Measurements from ENCODE around the gene PIP5K1B. TPM values are rescaled to one million over a fixed set of nuclear protein-coding genes. Genes with fewer than 3 reads are reported as not detected.
"Not testable (repeated sequence)": the region's sequence is repeated elsewhere in the genome, so short reads cannot be mapped to it uniquely, and the experiment has no call there.

The PIP5K1B gene, protein sequence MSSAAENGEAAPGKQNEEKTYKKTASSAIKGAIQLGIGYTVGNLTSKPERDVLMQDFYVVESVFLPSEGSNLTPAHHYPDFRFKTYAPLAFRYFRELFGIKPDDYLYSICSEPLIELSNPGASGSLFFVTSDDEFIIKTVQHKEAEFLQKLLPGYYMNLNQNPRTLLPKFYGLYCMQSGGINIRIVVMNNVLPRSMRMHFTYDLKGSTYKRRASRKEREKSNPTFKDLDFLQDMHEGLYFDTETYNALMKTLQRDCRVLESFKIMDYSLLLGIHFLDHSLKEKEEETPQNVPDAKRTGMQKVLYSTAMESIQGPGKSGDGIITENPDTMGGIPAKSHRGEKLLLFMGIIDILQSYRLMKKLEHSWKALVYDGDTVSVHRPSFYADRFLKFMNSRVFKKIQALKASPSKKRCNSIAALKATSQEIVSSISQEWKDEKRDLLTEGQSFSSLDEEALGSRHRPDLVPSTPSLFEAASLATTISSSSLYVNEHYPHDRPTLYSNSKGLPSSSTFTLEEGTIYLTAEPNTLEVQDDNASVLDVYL
- total RNA-seq: 5.0 TPM

DNA sequence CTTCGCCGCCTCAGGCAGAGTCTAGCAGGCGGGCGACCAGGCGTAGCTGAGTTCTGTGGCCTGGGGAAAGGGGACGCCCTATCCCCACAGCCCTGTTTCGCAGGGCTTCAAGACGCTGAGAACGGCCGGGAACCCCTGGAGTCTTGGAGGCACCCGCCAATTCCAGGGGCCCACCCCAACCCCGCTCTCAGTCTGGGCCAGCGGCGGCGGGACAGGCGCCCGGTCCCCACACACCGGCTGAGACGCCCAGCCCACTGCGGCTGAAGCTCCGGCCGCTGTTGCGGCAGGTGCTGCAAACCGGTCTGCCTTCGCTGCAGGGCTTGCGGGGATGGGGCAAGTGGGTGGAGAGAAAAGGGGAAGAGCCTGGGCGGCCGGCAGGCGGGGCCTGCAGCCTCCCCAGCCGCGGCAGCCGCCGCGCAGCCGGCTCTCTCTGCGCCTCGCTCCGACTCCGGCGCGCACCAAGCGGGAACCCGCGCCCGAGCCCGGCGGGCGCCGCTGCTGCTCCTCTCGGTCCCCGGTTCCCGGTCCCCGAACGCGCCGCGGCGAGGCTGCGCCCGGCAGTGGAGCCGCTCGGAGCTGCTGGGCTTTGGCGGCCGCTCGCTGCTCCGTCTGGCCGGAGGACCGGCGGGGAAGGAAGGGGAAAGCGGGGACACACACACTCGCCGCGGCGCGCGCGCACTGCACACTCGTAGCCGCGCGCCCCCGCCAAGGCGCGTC lies at the start of gene PIP5K1B:
TSS of gene PIP5K1B (plus strand) at position 427 of the 717 bp plus-strand sequence. CDS start 117,375 bp downstream, outside the sequence.
- DNase-seq: peak; percentile 21

DNA sequence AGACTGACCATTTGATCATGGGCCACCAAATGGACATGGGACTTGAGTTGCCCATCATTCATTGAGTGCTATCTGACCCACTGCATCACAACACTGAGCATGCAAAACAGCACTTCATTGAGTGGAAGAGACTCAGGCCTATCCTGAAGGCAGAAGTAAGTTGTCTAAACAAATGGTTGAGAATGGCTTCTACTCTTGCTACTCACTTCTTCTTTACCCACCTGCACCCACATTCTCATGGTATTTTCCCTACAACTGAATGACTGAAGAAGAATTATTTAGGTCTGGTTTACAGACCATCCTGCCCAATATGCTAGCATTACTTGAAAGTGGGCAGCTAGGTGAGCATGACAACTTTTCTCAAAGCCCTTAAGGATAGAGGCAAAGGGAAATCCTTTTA lies 41.0 kb upstream of the PIP5K1B start:
- no peak for DNase-seq

DNA sequence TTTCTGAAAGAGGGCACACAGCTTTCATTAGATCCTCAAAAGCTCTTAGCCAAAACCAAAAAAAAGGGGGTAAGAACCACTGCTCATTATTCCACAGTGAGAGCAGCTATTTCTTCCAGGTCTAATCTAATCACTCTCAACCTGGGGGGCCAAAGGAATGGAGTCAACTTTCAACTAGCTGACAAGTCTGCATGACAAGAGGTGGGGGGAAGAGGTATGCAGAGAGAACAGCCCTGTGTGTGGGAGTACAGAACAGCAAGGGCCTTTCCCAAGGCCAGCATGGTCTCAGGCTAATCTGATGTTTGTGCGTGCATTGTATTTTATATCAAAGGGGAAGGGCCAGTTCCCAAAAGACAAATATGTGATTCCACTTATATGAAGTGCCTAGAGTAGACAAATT lies 36.9 kb upstream of the PIP5K1B start:
- no peak for DNase-seq

DNA sequence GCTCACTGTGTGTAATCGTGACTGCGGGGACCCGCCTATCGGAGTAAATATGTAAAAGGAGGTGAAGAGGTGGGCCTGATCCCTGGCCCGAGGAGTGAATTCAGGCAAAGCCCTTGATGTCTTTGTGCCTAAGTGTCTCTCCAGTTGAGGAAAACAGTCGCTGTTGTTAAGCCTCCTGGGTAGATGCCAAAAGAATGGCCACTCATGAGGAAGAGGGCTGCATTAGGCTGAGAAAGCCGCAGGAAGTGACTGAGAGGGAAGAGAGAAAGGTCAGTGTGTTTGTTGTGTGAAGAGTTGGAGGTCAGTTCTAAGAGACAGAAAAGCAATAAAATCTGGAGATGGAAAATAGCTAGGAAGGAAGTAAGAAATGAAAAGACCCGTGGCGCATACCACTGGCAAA lies 35.8 kb upstream of the PIP5K1B start:
- no peak for DNase-seq

DNA sequence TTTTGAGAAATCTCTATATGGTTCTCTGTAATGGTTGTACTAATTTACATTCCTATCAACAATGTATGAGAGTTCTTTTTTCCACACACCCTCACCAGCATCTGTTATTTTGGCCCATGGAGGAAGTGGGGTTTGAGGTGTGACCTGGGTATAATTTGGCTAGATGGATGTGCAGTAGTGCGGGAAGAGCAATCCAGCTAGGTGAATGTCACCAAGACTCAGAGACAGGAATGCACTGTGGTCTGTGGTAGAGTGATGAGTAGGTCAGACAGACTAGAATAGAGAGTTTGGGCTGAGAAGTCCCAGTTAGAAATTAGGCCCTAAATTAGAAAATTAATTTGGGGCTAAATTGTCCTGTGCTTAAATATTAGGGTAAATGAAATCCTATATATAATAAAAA lies 32.8 kb upstream of the PIP5K1B start:
- no peak for DNase-seq

DNA sequence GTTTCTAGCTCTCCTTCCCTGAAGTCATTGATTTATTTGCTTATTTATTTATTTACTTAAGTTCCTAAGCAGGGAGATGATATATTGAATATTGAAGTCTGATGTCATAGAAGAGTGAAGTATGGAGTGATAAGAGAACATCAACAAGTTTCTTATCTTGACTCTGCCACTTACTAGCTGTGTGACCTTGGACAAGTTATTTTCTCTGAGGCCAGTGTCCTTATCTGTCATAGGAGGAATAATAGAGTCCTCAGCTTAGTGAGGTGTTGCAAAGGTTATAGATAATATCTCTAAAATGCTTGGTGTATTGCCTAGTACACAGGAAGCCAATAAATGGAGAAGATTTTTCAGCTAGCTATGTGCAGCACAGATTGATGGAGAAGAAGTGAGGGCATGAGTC lies 32.4 kb upstream of the PIP5K1B start:
- no peak for DNase-seq

DNA sequence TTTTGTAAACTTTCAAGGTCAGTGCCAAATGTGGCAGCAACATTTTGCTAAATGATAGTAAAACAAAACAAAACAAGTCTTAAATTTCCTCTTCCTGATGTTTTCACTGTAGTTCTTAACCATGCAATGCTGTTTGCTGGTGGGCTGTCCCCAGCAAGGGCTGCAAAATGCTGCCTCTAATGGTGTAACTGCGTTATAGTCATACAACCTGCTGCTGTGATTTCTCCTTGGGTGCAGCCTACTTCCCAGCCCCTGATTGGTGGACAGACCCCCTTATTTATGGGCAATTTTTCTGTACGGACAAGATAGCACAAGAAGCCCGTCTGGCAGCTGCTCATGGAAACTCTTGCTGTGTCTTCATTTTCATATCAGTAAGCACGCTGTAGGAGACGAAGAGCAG lies 26.6 kb upstream of the PIP5K1B start:
- no peak for DNase-seq

DNA sequence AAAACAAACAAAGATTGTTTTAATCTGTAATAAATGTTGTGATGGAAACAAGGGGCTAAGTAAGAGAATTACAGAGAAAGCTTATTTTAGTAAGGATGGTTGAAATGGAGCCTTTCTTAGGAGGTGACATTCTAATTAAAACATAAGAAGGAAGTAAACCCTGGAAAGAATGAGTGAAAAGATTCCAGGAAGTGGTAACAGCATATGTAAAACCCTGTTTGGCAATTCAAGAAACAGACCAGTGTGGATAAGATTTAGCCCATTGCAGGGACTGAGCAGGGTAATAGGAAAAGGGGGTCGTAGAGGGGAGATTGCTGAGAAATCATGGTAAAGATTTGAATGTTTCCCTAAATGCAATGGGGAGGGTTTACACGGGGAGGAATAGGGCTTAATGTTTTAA lies 21.6 kb upstream of the PIP5K1B start:
- DNase-seq: no peak

DNA sequence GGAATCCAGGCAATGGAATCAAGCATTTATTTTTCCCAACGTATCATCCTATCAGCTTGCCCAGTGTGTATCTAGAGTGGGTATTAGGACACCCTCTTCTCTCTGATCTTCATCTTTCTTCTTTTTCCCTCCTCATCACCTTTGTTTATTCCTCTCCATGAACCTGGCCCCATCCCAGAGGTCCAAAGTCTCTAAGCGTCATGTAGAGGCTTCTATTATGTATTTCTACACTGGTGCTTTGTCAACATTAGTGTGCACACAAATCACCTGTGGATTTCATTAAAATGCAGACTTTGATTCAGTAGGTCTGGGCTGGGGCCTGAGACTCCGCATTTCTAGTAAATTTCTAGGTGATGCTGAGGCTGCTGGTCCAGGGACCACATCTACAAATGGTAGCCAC lies 19.8 kb upstream of the PIP5K1B start:
- DNase-seq: no peak

DNA sequence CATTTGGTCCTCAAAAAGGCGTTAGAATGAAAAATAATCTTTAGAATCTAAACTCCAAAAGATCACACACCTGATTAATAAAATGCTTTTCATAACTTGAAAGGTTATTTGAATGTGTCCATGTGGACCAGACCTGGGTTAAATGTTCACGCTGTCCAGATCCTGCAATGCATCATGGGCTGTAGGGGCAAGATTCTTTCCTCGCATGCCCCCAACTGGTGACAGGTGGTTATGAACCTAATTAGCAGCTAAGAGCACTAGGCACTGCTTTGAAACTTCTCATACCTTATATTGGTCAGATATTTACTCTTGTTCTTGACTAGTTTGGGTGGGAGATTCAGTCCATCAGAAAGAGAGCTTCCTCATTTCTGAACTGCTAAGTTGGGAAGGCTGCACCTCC lies 19.3 kb upstream of the PIP5K1B start:
- DNase-seq: no peak

DNA sequence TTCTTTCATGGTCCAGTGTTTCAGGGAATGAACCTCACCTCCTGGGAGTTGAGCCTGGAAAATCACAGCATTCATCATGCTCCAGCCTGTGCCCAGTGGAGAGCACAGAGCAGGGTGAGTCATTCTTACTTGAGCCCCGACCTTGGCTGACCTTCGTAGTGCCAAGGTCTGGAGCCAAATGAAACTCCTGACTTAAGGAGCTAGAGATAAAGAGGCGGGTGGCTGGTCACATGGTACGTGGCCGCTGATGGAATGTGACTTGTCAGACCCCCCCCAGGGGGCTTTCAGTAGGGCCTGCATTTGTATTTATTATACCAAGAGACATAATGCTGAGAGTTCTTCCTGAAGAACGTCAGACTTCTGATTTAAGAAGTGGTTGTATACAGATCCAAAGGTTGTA lies 15.0 kb upstream of the PIP5K1B start:
- DNase-seq: no peak

DNA sequence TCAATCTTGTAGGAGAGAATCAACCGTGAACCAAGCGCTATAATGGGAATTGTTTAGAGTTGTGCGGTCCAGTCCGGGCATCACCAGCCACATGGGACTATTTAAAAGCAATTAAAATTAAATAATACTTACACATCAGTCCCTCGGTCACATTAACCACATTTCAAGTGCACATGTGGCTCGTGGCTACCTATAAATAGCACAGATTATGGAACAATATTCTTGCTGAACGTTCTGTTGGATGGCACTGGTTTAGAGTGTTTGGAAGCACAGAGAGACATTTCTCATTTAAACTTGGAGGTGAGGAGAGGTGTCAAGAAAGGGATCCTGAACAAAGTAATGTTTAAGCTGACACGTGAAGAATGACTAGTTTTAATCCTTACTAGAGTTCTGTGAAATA lies 12.5 kb upstream of the PIP5K1B start:
- no peak for DNase-seq

DNA sequence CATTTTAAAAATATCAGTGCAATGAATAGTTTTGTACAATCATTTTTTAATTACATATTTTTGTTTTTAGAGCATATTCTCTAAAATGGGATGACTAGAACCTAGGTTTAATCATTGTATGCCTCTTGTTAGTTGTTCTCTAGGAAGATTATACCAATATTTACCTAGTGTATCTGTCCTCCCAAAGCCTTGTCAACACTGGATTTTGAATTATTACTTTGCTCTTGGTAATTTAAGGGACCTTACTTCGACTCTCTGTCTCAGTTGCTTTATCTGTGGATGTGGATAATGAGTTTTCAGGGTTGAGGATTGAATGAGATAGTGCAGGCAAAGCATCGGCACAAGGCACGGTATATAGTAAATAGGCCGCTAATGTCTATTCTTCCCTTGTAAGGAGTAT lies 10.9 kb upstream of the PIP5K1B start:
- DNase-seq: no peak

DNA sequence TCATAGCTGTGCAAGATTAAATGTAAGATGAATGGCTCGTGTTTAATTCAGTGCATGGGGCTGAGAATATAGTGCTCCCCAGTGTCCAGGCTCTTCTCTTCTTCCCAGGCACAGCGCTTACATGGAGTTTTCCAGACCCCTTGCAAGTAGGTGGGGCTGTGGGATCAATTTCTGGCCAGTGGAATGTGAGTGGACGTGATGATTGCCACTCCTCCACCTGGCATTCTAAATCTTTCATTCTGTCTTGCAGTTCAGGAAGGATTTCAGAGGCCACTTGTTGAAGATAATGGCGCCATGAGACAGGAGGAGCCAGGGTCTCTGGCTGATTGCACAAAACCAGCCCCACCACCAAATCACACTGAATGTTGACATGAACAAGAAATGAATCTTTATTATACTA lies 7.2 kb upstream of the PIP5K1B start:
- DNase-seq: no peak

DNA sequence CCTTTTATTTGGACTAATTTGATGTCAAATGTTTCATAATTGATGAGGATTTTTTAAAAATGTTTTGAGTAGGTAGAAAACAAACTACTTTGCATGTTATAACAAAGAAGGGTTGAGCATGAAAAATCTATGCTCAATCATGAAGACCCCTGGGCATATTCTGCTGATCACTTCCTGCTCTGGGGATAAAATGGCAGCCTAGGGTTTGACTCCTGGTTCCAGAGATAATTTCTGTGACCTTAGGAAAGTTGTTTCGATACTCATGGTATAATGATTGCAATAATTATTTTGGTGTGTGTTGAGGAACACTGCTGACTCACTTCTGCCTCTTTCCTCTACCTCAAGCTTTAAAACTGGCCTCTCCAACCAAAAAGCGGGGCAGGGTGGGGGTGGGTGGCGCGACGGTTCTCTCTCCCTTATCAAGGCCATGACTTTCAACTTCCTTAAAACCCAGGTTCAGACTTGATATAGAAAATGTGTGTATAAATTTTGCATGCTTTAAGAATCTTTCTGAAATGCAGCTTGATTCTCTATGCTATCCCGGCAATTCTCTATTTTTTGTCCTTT lies 6.0 kb upstream of the PIP5K1B start:
- no peak for DNase-seq

DNA sequence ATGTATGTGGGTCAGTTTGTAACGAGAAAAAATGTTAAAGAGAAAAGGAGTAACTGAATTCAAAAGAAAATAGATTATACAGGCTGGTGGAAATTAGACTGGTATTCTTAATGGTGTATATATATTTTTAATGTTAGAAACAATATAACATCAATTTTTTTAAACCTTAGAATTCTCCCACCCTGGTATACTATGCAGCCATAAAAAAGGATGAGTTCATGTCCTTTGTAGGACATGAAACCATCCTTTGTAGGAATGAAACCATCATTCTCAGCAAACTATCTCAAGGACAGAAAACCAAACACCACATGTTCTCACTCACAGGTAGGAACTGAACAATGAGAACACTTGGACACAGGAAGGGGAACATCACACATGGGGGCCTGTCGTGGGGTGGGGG lies 5.4 kb upstream of the PIP5K1B start:
- not testable (repeated sequence) for DNase-seq

DNA sequence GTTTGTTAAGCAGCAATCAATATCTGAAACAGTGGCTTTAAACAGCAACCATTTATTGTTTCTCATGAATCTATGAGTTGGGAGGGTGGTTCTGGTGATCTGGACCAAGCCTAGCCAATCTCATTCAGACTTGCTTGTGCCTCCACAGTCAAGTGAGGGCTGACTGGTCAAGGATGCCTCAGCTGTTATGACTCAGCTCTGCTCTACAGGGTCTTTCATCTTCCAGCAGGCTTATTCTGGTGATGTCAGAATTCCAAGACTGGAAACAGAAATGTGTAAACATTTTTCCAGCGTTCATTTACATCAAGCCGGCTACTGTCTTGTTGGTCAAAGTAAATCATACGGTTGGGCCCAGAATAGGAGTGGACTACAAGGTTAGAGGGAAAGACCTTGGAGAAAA lies 2.5 kb upstream of the PIP5K1B start:
- no peak for DNase-seq

DNA sequence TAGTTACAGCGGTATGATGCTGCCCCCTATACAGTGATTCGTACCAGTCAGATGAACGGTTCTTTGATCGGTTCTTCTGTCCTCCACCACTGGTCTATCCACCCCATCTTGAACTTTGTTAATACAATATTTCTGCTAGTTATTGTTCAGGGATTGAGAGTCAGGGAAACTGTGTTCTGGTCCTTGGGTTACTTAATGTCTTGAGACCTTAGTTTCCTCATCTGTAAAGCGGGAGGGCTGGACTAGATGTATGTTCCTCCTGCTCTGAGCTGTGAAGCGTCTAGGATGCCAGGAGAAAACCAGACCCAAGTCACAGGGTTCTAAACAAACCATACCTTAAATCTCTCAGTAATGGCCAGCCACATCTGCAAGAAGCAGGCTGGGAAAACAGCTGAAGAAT lies 1.4 kb upstream of the PIP5K1B start:
- DNase-seq: no peak

DNA sequence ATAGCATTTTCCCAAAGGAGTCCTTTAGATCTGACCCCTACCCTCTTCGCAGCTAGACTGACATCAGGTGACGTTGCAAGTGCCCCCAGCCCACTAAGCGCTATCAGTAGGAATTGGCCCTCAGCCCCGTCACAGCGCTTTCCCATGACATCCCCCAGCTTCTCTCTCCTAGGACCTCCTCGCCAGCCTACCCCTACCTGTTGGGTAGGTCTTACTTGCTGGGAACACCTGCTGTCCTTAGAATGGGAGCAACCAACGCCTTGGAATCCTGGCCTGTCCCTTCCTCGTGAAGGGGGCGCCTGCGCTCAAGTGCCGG lies 584 bp upstream of the PIP5K1B start:
- DNase-seq: no peak

DNA sequence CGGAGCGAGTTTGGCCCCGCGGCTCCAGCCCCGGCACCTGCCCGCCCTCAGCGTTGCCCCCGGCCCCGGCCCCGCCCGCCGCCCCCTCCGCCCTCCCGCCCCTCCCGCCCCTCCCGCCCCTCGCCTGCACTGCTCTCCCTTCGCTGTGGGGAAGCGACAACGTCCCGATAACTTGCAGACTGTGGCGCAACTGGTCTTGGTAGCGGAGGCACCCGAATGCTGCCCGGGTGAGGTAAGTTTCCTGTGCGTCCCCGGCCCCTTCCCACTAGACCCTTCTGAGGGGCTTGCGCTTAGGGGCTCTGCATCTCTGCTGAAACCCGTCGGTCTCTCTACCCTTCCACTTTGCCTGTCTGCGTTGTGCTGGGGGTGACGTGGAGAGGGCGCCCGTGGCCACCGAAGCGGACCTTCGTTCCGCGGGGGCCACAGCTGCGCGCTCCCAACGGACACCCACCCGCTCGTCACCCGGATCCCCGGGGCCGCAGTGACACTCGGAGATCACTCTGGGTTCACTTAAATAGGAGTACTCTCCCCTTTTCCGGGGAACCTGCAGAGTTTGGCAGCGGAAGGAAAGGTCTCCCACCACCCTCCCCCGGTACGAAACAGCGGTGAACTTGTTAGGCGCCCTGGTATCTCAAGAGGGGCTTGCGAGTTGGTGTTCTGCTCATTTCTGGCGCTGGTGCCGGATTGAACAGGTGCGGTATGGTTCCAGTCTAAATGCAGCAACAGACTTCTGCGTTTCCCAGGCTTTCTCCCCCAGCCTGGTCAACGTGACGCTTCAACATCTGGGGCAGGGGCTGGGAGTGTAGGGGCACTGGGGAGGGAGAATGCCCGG lies 707 bp downstream of the PIP5K1B start:
- no peak for DNase-seq

DNA sequence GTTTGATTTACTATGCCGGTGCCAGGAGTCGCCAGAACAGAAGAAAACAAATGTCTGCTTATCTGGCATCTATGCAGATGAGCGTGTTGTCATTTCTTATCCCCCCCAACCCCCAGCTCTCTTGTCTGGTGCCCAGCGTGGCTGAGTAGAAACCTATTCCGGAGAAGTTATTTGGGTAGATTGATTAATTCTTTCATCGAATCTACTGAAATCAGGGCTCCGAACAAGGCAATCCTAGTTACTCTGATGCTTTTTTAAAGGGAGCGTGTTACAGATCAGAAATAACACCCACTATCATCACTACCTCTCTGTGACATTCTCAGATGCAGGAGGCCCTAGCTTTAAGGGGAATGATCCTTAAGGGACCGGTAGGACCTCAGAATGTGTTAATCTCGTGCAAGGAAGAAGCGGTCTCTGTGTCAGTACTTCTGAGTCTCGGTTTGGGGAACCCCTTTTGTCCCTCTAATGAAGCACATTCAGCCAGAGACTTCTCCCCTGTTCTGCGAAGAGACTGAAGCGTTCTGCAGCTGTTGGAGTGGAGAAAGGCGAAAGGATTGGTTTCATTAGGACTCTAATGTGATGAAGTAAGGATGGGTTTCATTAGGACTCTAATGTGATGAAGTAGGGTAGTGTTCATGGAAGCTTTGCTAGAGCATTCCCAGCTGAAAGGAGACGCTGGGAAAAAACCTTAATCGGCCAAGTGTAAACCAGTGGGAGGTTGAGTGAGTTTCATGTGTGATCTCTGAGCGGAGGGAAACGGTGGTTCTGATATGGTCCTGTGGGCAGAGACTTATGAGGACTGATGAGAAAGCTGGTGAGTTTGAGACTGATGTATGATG lies 1.5 kb downstream of the PIP5K1B start:
- no peak for DNase-seq
